NCI-H2029 (cell line): Measurements from ENCODE around the gene TNRC18.
A peak's percentile ranks its signal among the peaks of the same experiment; 100 is the strongest.

Experiments used
- DNase-seq: peaks from one replicate; lab custom pipeline; 2025; lab: John Stamatoyannopoulos, UW

Gene TNRC18

DNA sequence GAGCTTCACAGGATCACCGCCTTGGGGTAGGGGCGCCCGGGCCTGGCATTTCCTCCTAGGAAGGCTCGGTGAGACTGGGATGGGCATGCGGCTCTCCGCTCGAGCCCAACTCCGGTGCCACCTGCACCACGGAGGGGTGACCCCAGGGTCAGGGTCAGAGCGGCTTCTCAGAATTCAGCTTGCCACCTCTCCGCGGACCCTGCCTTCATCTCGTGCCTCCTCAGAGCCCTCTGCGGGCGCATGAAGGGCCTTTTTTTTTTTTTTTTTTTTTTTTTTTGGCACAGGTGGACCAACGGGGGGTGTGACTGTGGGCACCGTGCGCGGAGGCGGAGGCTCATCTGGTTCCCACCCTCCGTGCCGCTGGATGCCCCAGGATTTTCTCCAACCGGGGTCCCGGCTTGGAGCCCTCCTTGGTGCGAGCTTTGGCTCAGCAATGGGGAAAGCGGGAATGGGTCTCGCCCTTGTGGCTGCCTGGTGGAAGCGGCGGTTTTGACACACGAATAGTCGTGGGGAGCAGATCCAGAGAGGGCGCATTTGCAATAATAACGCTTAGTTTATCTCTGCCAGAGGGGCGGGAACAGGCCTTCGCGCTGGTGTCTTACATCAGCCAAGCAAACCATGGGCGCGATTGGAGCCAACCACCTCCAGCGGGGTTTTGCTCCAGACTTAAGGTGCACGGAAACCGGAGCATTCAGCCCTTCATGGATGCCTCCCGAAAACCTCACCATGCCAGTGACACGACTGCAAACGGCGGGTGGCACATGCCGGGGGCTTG lies 5.0 kb upstream of the TNRC18 start:
- DNase-seq: no peak

DNA sequence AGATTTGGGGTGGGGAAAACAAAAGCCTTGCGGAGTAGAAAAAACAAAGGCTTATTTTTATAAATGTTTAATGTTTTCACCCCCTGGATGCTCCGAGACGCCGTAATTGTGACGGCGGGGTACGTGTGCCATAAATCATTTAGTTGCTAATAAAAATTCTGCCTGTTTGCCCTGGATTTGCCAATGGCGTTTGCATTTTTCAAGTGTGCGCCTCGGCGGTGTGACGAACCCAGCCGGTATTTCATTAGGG lies 2.5 kb upstream of the TNRC18 start:
- peak; percentile 56 for DNase-seq

DNA sequence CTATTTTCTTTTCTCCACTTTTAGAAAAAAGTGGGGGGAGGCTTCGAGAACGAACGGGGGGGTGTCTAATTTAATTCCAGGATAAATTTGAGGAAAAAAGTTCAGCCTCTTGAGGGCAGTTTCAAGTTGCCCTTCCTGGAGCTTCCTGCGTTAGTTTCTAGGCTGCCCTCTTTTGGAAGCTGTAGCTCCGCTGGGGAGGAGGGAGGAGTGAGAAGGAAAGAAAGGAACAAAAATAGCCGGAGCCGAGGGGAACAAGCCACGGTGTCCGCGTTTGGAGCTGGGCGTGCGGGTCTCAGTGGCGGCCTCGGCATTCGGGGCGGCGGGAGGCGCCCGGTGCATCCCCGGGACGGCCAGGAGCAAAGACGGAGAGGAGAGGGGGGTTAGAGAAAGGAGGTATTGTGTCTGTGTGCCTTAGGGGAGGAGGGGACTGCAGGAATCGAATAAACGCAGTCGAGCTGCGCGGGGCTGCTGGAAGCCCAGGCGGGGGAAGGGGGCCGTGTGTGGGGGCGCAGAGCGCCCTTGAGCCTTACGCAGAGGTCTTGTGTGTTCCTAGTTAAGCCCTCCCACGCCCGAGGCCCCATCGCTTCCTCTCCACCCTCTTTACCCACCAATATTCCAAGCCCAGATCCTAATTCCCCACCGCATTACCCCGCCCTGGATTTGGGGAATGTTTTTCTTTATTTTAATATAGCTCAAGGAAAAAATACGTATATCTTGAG lies 2.0 kb upstream of the TNRC18 start:
- DNase-seq: peak; percentile 87

DNA sequence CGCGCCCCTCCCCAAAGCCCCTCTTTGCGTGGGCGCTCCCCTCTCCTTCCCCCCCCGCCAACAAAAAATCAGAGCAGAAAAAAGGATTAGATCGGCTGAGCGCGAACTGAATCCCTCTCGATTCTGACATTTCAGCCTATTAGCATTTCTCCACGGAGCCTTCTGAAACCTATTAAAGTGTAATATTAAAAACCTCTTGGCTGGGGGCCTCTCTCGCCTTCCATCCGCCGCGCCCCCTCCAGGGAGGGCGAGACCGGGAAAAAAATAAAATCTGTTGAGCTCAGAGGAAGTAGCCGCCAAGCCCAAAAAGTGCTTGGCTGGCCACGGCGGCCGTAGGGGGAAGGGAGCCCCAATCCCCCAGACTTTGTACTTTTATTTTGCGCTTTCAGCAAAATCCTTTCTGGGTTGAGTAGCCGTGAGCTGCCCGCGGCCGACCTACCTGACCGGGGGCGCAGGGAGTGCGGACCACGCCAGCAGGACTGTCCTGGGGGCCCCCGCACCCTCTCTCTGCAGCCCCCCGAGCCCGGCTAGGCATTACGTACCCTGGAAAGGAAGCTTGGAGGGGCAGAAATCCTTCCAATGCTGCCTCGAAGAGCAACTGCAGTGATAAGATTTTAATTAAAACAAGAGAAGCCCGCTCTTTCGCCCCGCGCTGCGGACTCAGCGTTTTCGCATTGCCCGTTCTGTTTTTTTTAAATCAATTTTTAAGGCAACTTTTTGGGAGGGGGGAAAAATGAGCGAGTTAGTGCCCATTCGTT lies 1.3 kb upstream of the TNRC18 start:
- no peak for DNase-seq

DNA sequence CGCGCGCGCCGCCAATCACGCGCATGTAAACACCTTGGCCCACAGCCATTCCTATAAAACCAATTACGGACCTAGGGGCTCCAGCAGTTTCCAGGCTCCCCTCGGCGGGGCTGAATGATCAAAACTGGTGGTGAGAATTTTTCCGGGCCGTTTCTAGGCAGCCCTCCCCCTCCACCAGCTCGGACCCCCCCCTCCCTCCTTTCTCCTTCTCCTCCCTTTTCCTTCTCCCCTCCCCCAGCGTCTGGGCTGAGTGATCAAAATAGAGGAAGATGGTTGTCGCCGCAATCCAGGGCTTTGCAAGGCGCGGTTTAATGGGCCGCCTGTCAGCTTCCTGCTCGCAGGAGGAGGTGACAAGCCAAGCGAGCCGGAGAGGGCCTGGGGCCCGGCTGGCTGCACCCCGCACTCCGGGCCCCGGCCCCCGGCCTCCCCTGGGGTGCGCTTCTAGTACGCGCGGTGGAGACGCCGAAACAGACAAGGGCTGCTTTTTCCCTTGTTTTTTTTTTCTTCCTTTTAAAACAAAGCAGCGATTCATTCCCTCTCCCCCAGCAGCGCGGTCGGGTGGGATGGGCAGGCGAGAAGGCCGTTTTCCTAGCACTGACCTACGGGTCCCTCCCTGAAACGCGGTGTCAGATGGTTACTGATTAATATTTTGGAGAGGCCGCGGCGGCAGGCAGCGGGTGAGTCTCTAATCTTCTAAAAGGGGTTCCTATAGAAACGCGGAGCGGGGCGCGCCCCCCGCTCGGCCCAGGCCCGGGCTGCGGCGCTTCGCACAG lies 528 bp upstream of the TNRC18 start:
- DNase-seq: peak; percentile 98

DNA sequence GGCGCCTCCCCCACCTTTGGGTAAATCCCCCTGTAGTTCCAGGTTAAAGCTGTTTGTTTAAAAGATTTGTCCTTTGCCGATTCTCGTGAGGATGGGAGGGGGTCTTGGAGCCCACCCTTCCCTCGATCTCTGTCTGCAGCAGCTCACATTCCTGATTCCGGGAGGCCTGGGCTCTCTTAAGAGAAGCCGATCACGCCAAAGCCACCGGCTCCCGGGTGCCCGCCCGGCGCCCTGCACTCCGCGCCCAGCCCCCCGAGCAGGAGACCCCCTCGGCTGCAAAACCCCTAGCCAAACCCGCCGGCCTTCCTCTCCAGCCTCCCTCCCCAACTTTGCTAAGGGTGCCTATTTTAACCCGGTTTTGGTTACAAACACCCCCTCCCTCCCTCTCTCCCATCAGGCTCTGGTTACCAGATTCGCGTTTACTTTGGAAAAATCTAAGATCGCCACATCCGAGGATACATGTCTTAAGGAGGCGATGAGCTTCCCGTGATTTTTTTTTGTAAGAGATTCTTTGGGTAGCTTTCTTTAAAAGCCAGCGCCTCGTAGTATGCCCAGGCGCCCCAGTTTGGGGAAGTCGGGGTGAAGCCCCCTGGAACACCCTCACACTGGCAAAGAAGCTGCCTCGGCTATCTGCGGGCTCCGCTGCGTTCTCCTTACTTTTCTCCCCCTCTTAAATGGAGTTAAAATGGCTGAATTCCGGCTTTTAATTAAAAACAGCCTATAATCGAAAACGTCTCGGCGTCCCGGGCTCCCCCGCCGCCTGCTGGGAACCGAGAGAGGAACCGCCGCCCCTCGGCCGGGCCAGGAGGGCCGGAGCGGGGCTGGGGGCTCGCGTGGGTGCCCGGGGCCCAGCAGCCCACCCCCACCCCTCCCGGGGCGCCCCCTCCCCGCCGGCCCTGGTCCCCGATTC lies 983 bp downstream of the TNRC18 start:
- DNase-seq: no peak

DNA sequence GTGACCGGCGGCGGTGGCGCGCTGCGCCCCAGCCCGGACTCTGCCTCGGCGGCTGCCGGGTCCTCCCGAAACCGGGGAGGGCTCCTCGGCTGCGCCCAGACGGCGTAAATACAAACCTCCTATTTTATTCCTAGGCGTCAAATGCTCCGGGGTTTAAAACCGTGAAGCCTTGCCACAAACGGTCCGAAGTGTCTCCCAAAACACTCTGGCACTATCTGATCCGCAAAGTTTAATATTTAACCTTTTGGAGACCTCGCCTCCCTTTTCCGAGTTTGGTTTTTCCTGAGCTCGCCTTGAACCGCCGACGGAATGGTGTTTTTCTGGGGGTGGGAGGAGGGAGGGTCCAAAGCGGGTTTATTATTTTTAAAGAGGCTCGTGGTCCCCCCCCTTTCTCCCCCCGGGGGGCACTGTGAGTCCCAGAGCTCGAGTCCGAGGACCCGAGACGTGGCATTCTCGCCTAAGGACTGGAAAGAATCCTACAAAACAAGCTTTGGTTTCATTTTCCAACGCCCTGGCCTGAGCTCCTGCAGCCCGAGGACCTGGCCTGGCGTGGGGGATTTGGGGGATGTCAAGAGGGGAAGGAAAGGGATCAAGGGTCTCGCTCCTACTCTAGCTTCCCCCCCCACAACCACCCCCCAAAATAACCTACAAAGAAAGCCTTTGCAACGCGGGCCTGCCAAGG lies 1.8 kb downstream of the TNRC18 start:
- DNase-seq: peak; percentile 28

DNA sequence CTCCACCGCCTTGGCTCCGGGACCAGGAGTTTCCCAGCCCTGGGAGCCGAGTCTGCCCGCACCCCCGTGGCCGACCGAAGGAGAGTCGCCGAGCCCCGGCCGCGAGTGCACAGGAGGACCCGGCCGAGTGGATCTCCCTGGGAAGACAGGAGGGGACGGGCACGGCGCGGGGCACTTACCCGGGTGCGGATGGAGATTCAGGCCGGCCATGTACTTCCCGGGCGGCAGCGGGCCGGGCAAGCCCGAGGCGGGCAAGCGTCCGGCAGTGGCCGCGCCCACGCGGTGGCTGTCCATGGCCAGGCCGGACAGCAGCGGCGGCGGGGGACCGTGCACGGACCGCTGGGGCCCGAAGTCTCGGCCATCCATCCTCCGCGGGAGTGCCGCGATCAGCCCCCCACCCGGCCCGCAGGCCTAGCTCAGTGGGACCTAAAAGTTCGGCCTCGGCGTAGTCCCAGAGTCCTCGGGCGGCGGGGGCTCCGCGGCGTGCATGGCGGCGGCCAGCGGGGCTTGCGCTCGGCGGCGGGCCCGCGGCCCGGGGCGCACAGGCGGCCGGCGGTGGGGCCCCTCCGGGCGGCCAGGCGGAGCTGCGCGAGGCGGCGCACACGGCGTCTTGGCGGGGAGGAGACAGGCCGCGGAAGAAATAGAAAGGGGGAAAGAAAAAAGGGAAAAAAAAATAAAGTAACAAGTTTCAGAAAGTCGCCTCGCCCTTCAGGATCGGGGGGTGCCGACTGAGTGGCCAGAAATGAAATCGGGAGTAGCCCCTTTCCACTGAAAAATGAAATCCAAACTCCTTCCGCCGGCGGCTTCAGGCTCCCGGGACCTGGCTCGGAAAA lies 2.5 kb downstream of the TNRC18 start:
- no peak for DNase-seq

DNA sequence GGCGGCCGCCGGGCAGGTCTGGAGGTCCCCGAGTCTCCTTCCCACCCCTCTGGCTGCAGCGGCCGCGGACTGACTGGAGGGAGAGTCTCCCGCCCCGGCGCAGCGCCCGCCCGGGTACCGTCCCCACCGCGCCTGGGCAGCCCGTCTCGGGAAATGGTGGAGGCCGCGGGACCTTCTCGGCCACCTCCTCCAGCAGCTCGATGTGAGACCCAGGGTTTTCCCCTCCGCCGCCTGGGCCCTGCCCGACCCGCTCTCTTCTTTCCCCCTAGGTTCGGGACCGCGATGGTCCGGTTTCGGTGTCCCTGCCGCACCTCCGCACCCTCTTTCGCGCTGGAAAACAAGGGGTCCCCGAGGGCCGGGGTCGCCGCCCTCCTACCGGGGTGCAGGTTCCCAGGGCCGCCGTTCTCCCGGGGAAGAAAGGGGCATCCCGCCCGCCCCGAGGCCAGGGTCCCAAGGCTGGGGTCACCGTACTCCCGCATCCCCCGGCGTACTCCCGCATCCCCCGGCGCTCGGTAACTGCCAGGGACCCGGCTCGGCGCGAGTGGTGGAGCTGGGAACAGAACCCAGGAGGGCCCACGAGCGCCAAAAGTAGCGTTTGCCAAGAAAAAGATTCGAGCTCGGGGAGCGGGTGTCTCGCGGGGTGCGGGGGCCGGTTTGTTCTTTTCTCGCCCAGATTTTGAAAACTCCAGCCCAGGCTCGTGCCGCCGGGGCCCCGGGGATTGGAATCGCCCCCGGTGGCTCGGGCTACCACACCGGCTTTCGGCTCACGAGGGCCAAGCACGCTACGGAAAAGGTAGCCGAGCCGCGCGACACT lies 3.4 kb downstream of the TNRC18 start:
- DNase-seq: no peak

DNA sequence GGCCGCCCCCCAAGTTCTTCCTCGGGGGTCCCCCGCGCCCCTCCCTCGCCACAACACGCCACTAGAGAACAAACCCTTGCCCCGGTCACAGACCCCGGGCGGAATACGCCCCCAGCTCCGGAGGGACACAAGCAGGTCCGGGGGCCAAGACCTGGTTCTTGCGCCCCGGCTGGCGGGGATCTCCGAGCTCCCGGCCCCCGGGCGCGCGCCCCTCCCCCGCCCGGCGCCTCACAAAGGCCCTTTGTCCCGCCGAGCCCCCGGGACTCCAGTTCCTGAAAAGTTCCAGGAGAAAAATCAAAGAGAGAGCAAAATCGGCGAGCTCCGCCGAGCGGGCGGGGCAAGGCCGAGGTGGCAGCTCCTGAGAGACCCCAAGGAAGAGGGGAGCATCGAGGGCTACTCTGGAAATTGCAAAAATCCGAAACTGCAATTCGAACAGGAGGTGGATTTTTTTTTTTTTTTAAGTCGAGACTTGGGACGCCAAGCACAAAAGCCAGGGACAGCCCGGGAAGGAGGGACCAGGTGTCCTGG lies 4.0 kb downstream of the TNRC18 start:
- DNase-seq: no peak

DNA sequence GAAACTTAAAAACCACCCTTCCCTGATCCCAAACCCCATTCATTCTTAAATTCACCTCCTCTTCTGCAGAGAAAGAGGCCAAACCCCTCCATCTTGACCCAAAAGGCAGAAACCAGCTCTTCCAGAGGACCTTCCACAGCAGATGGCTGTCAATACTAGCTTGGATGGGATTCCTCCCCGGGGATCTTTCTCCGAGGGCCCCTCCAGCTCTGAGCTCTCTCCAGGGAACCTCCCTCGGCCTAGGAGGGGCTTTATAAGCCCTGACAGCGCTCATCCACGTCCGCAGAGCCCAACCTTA lies 5.4 kb downstream of the TNRC18 start:
- no peak for DNase-seq

DNA sequence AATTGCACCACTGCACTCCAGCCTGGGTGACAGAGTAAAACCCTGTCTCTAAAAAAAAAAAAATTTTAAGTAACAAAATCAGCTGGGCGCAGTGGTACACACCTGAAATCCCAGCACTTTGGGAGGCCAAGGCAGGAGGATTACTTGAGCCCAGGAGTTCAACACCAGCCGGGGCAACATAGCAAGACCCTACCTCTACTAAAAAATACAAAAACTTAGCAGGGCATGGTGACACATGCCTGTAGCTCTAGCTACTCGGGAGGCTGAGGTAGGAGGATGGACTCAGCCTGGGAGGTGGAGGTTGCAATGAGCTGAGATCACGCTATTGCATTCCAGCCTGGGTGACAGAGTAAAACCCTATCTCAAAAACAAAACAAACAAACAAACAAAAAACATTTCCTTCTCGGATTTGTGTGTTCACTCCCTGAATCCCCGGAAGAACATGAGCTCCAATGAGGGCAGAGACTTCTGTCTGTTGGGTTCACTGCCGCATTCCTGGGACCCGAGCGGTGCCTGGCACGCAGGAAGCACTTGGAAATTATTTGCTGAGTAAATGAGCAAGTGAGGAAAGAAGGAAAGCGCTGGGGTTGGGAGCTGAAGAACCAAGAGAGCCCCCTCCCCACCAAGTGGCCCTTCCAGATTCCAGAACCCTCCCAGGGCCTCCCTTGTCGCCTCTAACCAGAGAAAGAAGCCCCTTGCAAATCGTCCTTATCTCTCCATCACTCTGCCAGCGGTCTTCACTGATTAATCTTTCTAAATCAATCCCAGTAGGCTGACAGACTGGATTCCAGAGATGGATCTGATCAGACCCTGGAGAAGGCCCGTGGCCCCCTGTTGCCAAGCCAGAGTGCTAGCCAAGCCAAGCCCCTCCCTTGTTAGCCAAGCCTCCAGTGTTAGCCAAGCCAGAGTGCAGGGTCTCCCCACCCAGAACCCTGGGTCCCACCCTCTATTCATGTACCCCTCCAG lies 6.2 kb downstream of the TNRC18 start:
- DNase-seq: no peak

DNA sequence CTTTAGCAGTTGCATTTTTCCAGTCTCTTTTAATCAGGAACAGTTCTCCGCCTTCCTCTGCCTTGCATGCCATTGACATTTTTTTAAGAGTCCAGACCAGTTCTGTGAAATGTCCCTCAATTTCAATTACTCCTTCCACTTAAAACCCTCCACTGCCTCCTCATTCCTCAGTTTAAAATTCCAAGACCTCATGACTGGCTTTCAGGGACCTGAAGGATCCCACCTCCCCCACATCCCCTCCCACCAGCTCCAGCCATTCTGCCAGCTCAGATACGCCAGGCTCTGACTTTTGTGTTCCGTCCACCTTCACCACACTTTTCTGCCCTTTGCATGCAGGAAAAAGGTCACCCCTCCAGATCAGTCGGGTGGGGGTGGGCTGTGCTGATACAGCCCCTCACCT lies 8.7 kb downstream of the TNRC18 start:
- DNase-seq: no peak

DNA sequence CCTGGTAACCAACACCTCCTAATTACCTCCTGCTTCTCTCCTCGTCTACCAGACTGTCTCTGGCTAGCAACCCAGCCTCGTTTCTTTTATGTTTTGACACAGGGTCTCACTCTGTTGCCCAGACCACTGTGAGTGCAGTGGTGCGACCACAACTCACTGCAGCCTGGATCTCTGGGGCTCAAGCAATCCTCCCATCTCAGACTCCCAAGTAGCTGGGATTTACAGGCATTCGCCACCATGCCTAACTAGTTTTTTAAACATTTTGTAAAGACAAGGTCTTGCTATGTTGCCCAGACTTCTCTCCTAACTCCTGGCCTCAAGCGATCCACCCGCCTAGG lies 10.2 kb downstream of the TNRC18 start:
- DNase-seq: no peak

DNA sequence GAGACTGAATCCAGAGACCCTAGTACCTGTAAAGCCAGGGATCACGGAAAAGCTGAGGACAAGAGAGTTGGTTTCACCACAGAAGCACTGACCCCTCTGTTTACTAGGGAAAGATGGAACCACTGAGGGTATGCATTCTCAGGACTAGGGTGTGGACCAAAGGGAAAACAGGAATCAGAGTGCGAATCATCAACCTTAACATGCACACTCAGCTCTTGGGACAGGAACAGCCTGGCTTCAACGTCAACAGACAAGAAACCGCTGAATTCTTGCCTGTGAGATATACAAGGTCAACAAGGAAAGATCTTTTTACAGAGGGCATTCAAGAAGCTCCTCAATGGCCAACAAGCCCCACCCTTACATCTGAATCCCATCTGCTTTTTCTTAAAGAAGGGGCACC lies 14.9 kb downstream of the TNRC18 start:
- no peak for DNase-seq

DNA sequence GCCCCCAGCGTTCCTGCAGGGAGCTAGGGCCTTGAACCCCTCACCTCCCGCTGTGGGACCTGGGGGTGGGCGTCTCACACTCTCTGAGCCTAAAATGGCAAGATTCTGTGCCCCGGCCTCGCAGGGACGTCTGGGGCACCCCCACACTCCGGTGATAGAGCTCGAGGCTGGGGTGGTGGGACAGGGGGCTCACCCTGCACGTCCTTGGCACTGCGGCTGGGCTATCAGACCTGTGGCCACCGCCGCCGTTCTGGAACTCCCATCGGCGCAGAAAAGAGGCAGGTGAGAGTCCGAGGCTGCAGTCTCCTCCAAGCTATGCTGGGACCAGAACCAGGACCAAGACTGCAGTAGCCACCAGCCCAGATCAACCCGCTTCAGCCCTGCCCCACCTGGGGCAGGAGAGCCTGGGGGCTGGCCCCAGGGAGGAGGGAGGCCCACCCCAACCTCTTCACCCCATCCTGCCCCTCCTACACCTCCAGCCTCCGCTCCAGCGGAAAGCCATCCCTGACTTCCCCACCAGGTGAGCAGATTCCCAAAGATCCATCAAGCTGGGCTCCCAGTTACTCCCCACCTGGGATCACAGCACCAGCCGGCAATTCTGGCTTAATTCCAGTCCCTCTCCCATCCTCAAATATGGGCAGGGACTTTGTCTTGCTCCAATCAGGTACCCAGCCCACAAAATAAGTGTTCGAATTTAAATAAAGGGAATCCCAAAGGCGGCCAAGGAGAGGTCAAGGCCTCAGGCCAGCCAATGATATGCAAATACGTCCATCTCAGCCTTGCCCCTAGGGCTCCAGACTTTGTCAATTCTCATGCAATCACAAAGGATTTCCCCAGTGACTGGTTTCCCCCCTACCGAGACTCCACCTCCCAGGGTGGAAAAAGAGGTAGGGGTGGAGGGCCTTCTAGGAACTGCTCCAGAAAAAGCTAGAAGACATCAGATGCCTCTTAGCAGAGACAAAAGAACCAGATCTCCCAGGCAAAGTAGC lies 16.4 kb downstream of the TNRC18 start:
- DNase-seq: no peak

DNA sequence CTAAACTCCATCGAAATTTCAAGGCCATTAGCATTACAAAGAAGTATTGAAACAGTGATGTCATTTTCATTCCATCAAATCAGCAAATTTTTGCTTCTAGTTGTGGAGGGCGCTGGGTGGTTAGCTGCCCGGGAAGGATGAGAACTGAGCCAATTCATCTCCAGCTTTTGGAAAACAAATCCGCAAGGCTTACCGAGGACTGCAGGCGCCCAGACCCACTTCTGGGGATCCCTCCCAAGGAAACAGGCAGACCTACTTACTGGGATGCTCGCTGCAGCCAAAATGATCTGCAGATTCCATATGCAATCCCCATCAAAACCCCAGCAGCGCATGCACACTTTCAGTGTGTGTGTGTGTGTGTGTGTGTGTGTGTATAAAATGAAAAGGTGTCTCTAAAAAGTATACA lies 19.2 kb downstream of the TNRC18 start:
- no peak for DNase-seq
